ENCODE measurements around the gene GPATCH4.

DNA sequence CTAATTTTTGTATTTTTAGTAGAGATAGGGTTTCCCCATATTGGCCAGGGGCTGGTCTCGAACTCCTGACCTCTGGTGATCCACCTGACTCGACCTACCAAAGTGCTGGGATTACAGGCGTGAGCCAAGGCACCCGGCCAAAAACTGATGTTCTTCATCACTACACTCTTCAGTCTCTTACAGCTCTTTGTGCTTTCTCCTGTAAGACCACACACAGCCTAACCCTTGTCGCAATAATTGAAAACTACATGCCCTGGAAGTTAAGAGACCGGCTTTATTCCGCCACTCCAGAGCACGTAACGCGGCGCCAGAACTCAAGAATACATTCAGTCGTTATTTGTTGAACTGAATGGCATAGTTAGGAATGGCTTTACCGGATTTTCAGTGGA lies 552 bp downstream of the GPATCH4 start:
- TF ChIP-seq, protein P1, sequence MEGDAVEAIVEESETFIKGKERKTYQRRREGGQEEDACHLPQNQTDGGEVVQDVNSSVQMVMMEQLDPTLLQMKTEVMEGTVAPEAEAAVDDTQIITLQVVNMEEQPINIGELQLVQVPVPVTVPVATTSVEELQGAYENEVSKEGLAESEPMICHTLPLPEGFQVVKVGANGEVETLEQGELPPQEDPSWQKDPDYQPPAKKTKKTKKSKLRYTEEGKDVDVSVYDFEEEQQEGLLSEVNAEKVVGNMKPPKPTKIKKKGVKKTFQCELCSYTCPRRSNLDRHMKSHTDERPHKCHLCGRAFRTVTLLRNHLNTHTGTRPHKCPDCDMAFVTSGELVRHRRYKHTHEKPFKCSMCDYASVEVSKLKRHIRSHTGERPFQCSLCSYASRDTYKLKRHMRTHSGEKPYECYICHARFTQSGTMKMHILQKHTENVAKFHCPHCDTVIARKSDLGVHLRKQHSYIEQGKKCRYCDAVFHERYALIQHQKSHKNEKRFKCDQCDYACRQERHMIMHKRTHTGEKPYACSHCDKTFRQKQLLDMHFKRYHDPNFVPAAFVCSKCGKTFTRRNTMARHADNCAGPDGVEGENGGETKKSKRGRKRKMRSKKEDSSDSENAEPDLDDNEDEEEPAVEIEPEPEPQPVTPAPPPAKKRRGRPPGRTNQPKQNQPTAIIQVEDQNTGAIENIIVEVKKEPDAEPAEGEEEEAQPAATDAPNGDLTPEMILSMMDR (IDR thresholded peaks at IDR 0.05 in 4 of 5, conservative IDR thresholded peaks at IDR 0.05 in 1 of 5) = no peak
- TF ChIP-seq POLR2A (IDR thresholded peaks at IDR 0.05) = no peak

Measured in gastrocnemius medialis (tissue), 4 donors.